HG02885 (cell line): ENCODE data around the gene ABCA4.

Experiments
- ATAC-seq: cut with Tn5 transposase; IDR thresholded peaks from one replicate; pipeline ENCODE4 v1.9.1; 2021; ENCODE audit warnings: mild to moderate bottlenecking; ENCODE audit not compliant: unreplicated experiment, poor library complexity

The ABCA4 gene

GRCh38 chr1:93990010-93990409 is 130.9 kb downstream of the ABCA4 start:
- no peak for ATAC-seq

DNA sequence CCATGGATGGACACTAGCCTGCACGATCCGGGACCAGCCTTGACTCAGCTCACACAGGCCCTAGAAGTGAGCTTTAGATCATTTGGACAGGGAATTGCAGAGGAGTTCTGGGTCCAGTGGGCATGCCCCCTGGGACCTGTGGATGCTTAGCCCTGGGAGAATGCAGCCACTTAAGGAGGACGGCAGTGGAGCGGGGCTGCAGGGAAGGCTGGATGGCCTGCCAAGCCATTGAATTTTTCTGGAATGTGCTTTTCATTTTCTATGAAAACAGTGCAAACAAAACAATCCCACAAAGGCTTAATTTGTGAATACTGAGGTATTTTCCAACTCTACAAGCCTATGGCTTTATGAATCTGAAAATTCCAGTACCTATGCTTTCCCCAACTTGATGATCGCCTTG is 131.3 kb downstream of the ABCA4 start:
- no peak for ATAC-seq

GRCh38 chr1:93988634-93989350 is 132.2 kb downstream of the ABCA4 start:
- ATAC-seq = no peak

GRCh38 chr1:93981274-93981667 is 139.7 kb downstream of the ABCA4 start:
- ATAC-seq = no peak

DNA sequence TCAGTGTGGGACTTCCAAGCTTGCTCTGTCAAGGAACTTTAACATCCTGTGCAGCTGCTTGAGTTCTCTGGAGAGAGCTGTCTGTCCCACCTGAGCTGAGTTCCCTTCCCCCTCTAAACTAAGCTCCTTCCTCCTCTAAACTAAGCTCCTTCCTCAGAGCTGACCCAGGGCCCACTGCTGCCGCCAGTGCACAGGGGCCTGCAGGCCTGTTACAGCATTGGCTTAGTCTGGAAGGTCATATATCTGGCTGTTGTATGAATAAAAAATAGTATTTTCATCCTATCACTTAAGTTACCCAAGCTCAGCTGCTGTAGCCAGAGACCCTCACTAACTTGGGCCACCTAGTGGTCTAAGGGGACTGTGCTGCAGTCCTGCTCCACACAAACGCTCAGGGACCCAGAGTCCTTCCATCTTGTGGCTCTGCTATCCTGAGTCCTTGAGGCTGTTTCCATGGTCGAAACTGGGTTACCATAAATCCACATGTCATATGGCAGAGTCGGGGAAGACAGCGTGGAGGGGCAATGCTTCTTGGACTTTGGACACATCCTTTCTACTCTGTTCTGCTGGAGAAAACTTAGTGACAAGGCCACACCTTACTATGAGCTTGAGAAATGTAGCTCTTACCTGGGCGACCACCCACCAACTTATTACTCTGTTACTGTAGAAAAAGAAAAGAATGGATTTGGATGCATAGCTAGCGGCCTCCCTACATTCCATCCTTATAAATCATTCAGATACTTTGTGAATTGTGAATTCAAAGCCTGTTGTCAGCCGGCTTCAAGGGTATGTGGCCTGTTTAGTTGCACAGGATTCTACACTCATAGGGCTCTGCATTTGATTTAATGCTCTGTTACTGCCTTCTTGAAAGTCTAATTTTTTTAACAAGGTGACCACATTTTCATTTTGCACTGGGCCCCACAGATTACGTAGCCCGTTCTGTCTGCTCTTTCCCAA is 140.4 kb downstream of the ABCA4 start:
- ATAC-seq = no peak

- no peak for ATAC-seq
Observed at GRCh38 chr1:93979718-93980319, 141.1 kb downstream of the ABCA4 start.

DNA sequence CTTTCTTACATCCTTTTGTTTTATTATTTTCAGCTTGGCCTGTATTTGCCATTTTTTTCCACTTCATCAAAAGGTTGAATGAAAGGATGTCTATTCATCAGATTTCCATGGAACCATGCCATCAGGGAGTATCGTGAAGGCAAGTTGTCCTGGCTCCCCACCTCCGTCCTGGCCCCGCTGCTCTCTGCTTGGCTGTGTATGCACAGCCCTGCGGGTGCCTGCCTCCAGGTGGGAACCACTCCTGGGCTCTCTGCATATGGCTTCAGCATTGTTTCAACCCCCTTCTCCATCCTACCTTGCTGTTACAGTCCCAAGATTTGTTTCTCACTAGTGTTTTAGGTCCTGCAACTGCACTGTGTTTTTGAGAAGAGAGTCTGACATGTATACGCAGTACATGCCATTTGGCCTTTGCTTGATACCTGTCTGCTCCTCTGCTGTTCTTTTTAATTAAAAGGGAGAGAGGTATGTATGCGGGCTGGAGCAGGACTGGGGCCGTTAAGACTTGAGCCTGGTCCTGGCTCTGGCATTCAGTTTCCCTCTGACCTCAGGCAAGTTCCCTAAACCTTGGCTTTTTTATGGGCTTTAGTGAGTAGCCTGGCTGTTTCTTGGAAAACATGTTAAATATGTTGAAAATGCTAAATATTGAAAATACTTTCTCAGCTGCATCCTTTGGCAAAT is 141.8 kb downstream of the ABCA4 start:
- ATAC-seq = no peak

DNA sequence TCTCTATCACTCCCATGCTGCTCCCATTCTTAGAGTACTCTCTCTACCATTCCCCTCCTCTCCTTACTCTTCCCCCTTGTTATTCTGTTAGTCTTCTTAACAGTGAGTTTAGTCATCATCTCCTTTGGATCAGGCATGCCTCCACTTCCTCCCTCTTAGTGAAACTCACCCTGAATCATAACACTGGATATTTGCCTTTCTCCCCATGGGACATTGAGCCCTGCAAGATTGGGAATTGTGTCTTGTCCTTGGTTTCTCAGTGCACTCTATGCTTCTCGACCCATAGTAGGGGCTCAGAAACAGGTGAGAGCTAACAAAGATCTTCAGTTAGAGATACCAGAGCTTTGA is 143.4 kb downstream of the ABCA4 start:
- ATAC-seq = no peak

DNA sequence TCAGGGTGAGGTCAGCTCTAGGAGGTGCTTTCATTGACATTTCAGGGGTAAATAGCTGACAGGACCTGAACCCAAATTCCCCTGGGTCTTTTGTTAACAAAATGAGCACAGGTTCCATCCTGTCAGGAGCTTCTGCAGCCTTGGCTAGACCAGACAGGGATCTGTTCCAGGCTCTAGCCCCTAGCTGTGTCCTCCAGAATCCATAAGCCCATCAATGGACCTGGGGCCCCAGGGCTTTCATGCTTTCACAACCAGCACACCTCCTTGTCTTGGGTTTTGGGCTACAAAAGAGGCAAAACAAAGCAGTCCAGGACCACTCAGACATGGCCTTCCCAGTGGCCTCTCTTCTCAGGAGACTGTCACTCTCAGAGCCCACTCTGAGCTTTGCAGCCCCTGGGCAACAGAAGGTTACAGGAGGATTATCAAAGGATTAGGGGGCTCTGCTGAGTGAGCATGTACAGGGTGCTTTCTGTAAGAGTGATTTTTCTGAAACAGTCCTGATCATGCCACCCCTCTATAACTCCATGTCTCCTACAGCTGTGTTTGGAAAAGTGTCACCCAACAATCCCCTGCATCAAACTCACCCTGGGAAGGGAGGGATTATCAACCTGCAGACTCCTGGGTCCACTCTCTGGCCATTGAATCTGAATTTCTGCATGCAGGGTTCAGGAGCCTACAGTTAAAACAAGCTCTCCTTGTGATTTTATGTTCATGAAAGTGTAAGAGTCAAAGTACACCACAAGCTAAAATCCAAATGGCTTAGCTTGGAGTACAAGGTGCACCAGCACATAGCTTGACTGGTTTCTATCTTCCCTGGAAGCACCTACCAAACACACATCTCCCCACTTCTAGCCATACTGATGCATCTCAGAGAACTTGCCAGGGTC is 144.0 kb downstream of the ABCA4 start:
- ATAC-seq = no peak

DNA sequence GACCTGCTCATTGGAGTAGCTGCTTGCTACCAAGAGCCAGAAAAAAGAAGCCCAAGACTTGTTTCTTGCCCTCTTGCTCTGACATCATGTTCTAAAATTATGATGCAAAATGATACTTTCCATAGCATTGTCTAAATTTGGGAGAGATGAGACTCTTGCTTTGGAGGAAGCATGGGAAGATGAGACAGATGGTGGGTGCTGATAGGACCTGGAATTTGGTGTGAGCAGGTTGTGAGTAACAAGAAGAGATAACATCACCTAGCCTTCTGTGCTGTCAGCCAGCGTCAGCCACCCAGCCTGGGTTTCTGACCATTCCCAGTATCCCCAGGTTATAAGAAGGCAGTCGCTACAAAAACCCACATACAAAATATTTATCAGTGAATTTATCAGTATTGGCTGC is 144.7 kb downstream of the ABCA4 start:
- ATAC-seq = no peak

DNA sequence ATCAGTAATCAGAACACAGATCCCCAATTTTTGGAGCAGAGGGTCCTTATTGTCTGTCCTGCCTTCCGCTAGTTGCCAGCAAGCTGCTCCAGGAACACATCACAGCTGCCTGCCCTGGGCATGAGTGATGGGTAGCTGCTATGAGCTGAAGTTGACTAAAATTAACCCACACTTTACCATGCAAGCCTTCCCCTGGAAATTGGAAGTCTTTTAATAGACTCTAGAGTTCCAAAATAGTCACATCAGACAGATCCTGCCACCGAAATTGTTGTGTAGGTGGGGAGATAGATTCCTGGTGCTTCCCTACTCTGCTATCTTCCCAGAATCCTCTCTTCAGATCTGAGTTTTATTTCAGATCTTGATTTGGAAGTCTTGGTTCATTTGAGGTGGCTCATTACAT is 148.6 kb downstream of the ABCA4 start:
- no peak for ATAC-seq

- ATAC-seq = no peak
Observed at GRCh38 chr1:93969887-93970286, 151.1 kb downstream of the ABCA4 start.

GRCh38 chr1:93969371-93969770 is 151.6 kb downstream of the ABCA4 start:
- no peak for ATAC-seq

DNA sequence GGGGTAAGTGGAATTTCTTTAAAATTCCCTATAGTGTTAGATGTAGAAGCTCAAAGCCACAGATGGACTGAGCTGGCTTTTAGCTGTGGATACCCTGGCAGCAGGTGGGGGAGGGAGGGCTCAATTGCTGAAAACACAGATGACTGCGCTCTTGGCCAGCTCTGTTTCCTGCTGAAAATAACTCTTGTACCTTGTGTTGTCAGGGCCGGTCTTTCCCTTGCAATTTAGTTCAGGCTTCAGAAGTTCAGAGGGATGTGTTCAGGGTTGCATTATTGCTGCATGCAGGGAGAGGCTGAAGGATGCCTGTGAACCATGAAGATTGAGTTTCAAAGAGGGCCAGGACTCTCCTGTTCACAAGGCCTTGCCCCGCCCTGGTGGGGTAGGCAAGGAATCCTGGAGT is 153.6 kb downstream of the ABCA4 start:
- no peak for ATAC-seq

GRCh38 chr1:93965888-93966287 is 155.1 kb downstream of the ABCA4 start:
- ATAC-seq = no peak

DNA sequence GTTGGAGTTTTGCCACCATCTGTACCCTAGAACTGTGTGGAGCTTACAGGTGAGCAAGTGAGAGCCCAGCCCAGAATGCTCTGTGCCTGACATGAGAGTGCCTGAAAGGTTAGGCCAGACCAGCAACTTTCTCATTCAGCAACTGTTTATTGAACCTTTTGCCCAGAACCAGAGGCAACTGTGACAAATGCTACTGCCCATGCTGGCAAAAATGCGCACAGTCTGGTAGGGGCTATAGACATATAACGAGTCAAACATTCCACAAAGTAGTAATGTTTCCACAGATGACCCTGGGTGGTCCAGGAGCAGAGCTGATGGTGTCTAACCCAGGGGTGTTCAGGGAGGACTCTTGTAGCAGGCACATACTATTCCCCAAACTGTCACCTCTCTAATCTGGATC is 155.7 kb downstream of the ABCA4 start:
- ATAC-seq = no peak

GRCh38 chr1:93964777-93965200 is 156.2 kb downstream of the ABCA4 start:
- ATAC-seq = no peak

- no peak for ATAC-seq
Observed at GRCh38 chr1:93964096-93964776, 156.7 kb downstream of the ABCA4 start.

DNA sequence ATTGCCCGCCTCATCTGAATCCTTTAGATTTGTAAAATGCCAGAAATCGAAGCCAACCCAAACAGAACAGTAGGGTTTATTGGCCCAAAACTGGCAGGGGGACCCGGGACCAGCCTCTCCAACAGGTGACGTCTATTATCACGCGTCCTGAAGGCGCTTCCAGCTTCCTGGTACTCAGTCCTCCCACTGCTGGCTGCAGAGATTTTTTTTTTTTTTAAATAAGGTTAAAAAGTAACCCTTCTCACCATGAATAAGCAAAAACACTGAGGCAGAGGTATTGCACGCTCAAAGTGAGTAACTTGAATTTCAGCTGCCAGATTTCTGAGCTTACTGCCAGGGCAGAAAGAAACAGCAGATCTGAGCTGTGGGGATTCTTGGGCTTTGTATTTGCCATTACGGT is 157.4 kb downstream of the ABCA4 start:
- ATAC-seq = no peak
